Suprapubic skin (tissue), 4 donors: ENCODE measurements around the gene NDUFS1. TPM values are rescaled to one million over a fixed set of nuclear protein-coding genes. Genes with fewer than 3 reads are reported as not detected.
"Not testable (repeated sequence)": the region's sequence is repeated elsewhere in the genome, so short reads cannot be mapped to it uniquely, and the experiment has no call there.

Source experiments
- DNase-seq, 2 donors: peaks; one replicate each; pipeline ENCODE4 v3.0.0-alpha.2; 2019; ENCODE audit warnings: low spot score in 2 of 2
- H3K27ac ChIP-seq: fragments of 200-600 bp; sonication (generic); one replicate; pipeline ENCODE4 v1.5.1; 2019
- H3K27me3 ChIP-seq: fragments of 200-600 bp; sonication (generic); one replicate; pipeline ENCODE4 v1.5.1; 2019
- H3K36me3 ChIP-seq: fragments of 200-600 bp; sonication (generic); one replicate; pipeline ENCODE4 v1.5.1; 2019
- H3K4me1 ChIP-seq: fragments of 200-600 bp; sonication (generic); one replicate; pipeline ENCODE4 v1.5.1; 2019
- H3K4me3 ChIP-seq: fragments of 200-600 bp; sonication (generic); one replicate; pipeline ENCODE4 v1.5.1; 2019; ENCODE audit warnings: mild to moderate bottlenecking
- H3K9me3 ChIP-seq: fragments of 200-600 bp; sonication (generic); one replicate; pipeline ENCODE4 v1.5.1; 2019
- EP300 ChIP-seq: sonication (generic); formaldehyde crosslinking; IDR thresholded peaks from one replicate; pipeline ENCODE4 v1.6.1; 2017; ENCODE audit warnings: antibody characterized with exemption
- POLR2A ChIP-seq, 2 donors: fragments of 450-650 bp; IDR thresholded peaks; one replicate each; pipeline ENCODE4 v1.6.1; 2017; ENCODE audit warnings: antibody characterized with exemption in 2 of 2, mild to moderate bottlenecking in 2 of 2, moderate library complexity in 2 of 2
- POLR2AphosphoS5 ChIP-seq, 3 donors: sonication (generic); formaldehyde crosslinking; IDR thresholded peaks; one replicate each; pipeline ENCODE4 v1.6.1; 2017; ENCODE audit warnings: antibody characterized with exemption in 3 of 3
- WGBS: methylation state at CpG from one replicate; pipeline ENCODE4 v1.1.5; 2018; 5-methylcytosine and 5-hydroxymethylcytosine counted together
- total RNA-seq, 4 donors: library from RNA; depleted of rRNA; stranded (reverse); fragments of >200 nt; gene quantifications; one replicate each; pipeline ENCODE4 v1.1.0, GENCODE V29; 2016
- TF ChIP-seq, protein P1 (sequence below), 2 donors: fragments of 200-600 bp in 1 of 2; fragments of 450-650 bp in 1 of 2; sonication (generic) in 1 of 2; IDR thresholded peaks; one replicate each; pipeline ENCODE4 v1.5.1; 2016 to 2019; ENCODE audit warnings: antibody characterized with exemption in 2 of 2, mild to moderate bottlenecking in 1 of 2, moderate library complexity in 1 of 2

NDUFS1 gene
- total RNA-seq, 4 donors from 2014 or later = 65.7 to 74.2 (median 69.9) TPM

DNA sequence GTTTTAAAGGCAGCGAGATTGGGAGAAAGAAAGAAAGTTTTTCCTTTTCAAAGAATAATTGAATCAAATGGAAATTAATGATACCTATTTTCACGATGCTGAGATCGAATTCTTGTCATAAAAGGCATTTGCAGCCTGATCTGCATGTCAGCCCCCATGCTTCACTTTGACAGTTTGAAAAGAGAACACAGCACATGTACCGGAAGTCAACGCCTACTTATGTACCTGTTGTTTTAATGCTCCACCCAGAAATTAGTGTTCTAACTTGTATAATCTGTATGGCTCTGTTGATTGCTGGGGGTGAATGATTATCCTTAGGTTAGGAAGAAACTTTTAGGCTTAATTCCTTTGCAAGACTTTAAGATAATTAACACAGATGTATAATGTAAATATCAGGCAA lies 31.4 kb upstream of the NDUFS1 start:
- no peak for DNase-seq
- TF ChIP-seq POLR2A (IDR thresholded peaks at IDR 0.05) (no peak), POLR2AphosphoS5 (IDR thresholded peaks at IDR 0.05) (no peak), EP300 (no peak)
- TF ChIP-seq, protein P1, sequence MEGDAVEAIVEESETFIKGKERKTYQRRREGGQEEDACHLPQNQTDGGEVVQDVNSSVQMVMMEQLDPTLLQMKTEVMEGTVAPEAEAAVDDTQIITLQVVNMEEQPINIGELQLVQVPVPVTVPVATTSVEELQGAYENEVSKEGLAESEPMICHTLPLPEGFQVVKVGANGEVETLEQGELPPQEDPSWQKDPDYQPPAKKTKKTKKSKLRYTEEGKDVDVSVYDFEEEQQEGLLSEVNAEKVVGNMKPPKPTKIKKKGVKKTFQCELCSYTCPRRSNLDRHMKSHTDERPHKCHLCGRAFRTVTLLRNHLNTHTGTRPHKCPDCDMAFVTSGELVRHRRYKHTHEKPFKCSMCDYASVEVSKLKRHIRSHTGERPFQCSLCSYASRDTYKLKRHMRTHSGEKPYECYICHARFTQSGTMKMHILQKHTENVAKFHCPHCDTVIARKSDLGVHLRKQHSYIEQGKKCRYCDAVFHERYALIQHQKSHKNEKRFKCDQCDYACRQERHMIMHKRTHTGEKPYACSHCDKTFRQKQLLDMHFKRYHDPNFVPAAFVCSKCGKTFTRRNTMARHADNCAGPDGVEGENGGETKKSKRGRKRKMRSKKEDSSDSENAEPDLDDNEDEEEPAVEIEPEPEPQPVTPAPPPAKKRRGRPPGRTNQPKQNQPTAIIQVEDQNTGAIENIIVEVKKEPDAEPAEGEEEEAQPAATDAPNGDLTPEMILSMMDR (IDR thresholded peaks at IDR 0.05) = no peak
- no peak overlapping the region for H3K27ac ChIP-seq
- WGBS = 77% methylated on average over 5 of the region's 5 CpGs
- H3K4me1 ChIP-seq = peaks cover 9% of the 10 kb centered on the region
- no peak overlapping the region for H3K4me3 ChIP-seq
- H3K36me3 ChIP-seq = no peaks in the 10 kb centered on the region
- no peaks in the 10 kb centered on the region for H3K9me3 ChIP-seq
- H3K27me3 ChIP-seq = no peaks in the 10 kb centered on the region

DNA sequence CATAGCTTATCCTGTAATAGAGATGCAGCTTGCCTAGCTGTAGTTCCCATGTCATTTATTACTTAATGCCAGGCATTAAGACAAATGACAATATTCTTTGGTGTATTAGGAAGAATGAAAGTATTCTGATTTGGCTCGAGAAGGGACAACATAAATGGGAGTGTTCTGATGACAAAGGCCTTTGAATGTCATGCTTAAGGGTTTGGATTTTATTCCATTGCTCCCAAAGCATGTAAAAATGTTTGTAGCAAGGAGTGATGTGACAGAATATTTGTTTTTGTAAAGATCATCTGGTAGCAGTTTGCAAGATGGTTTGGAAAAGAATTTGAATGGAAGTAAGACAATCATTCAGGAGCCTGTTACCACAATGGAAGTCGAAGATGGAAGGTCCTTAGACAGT lies 30.9 kb upstream of the NDUFS1 start:
- TF ChIP-seq EP300 (no peak), POLR2A (IDR thresholded peaks at IDR 0.05) (no peak), POLR2AphosphoS5 (IDR thresholded peaks at IDR 0.05) (no peak)
- TF ChIP-seq, protein P1 (IDR thresholded peaks at IDR 0.05) = no peak
- H3K27ac ChIP-seq = no peak overlapping the region
- H3K4me1 ChIP-seq = peaks cover 9% of the 10 kb centered on the region
- no peaks in the 10 kb centered on the region for H3K9me3 ChIP-seq
- no peaks in the 10 kb centered on the region for H3K36me3 ChIP-seq
- DNase-seq = no peak
- no peaks in the 10 kb centered on the region for H3K27me3 ChIP-seq
- 72% methylated on average over 2 of the region's 2 CpGs for WGBS
- H3K4me3 ChIP-seq = no peak overlapping the region

- Histone ChIP-seq H3K27me3 (no peaks in the 10 kb centered on the region), H3K36me3 (no peaks in the 10 kb centered on the region), H3K4me1 (peaks cover 9% of the 10 kb centered on the region), H3K27ac (no peak overlapping the region), H3K4me3 (no peak overlapping the region), H3K9me3 (no peaks in the 10 kb centered on the region)
- DNase-seq = no peak
- TF ChIP-seq POLR2AphosphoS5 (IDR thresholded peaks at IDR 0.05) = no peak
- 66% methylated on average over 3 of the region's 3 CpGs for WGBS
These were observed 30.4 kb upstream of the NDUFS1 start for GRCh38 chr2:206189691-206190090.

DNA sequence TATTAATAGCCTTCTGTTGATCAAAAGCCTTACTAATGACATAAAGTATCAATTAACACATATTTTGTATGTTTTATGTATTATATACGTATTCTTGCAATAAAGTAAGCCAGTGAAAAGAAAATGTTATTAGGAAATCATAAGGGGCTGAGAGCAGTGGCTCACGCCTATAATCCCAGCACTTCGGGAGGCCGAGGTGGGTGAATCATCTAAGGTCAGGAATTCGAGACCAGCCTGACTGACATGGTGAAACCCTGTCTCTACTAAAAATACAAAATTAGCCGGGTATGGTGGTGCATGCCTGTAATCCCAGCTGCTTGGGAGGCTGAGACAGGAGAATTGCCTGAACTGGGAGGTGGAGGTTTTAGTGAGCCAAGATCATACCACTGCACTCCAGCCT lies 22.3 kb upstream of the NDUFS1 start:
- not testable (repeated sequence) for H3K36me3 ChIP-seq, DNase-seq, H3K4me1 ChIP-seq, H3K4me3 ChIP-seq, H3K27me3 ChIP-seq, H3K27ac ChIP-seq, H3K9me3 ChIP-seq
- WGBS = 95% methylated on average over 6 of the region's 6 CpGs

GRCh38 chr2:206176901-206177300 lies 17.7 kb upstream of the NDUFS1 start:
- Histone ChIP-seq H3K4me3 (no peak overlapping the region), H3K27me3 (no peaks in the 10 kb centered on the region), H3K27ac (no peak overlapping the region), H3K9me3 (no peaks in the 10 kb centered on the region), H3K4me1 (no peaks in the 10 kb centered on the region), H3K36me3 (no peaks in the 10 kb centered on the region)
- WGBS = 69% methylated on average over 3 of the region's 3 CpGs
- DNase-seq = no peak
- TF ChIP-seq POLR2A (IDR thresholded peaks at IDR 0.05) (no peak), EP300 (no peak), POLR2AphosphoS5 (IDR thresholded peaks at IDR 0.05) (no peak)
- TF ChIP-seq, protein P1 (IDR thresholded peaks at IDR 0.05) = no peak

- 92% methylated on average over 2 of the region's 2 CpGs for WGBS
- H3K36me3 ChIP-seq = no peaks in the 10 kb centered on the region
- no peaks in the 10 kb centered on the region for H3K4me1 ChIP-seq
- H3K4me3 ChIP-seq = no peak overlapping the region
- H3K27me3 ChIP-seq = no peaks in the 10 kb centered on the region
- no peak overlapping the region for H3K27ac ChIP-seq
- H3K9me3 ChIP-seq = no peaks in the 10 kb centered on the region
- no peak for TF ChIP-seq POLR2A (IDR thresholded peaks at IDR 0.05)
- TF ChIP-seq POLR2AphosphoS5 (IDR thresholded peaks at IDR 0.05) = no peak
- TF ChIP-seq, protein P1 (IDR thresholded peaks at IDR 0.05) = no peak
- TF ChIP-seq EP300 = no peak
- DNase-seq = no peak
These were observed 16.9 kb upstream of the NDUFS1 start for GRCh38 chr2:206176121-206176520.
